ENCODE data around the gene SNTA1. TPM values are rescaled to one million over a fixed set of nuclear protein-coding genes. Genes with fewer than 3 reads are reported as not detected.

SNTA1 gene
- total RNA-seq, 4 donors from 2014 or later, result 198 to 320 (median 219) TPM

- DNase-seq, result no peak
- Histone ChIP-seq H3K36me3 (no peaks in the 10 kb centered on the region), H3K27me3 (no peaks in the 10 kb centered on the region), H3K4me1 (peaks cover 23 to 28% of the 10 kb centered on the region in 2 donors), H3K9me3 (no peaks in the 10 kb centered on the region), H3K4me3 (no peak overlapping the region), H3K27ac (no peak overlapping the region)
- ATAC-seq, result no peak
- TF ChIP-seq CTCF (IDR thresholded peaks at IDR 0.05 in 4 of 5, conservative IDR thresholded peaks at IDR 0.05 in 1 of 5), result no peak
- no peak for TF ChIP-seq POLR2A (IDR thresholded peaks at IDR 0.05)
- intact Hi-C loops (cut with DNase I; ENCODE audit: low total_unique reads), result loop anchor here (1.0 to 2.0 kb wide), 2 partner anchors 30 to 43 kb away; no protein-coding TSS in a partner anchor
- in situ Hi-C loops (cut with MboI; ENCODE audit: low sequenced_read_pairs in 4 of 4), result no loop called here
Observed at GRCh38 chr20:33445881-33446625, 2.5 kb upstream of the SNTA1 start.

GRCh38 chr20:33444797-33445560 lies 1.4 kb upstream of the SNTA1 start:
- Histone ChIP-seq H3K4me1 (peaks cover 28 to 33% of the 10 kb centered on the region in 2 donors), H3K27me3 (no peaks in the 10 kb centered on the region), H3K9me3 (no peaks in the 10 kb centered on the region), H3K36me3 (no peaks in the 10 kb centered on the region), H3K4me3 (peak overlapping the region; percentile 71 to 98 (median 78)), H3K27ac (peak overlapping the region; percentile 97 to 98 (median 98))
- intact Hi-C loops (cut with DNase I; ENCODE audit: low total_unique reads) (loop anchor here (1.0 to 2.0 kb wide), 3 partner anchors 29 to 44 kb away; partner anchors contain the start of gene CDK5RAP1), in situ Hi-C loops (cut with MboI; ENCODE audit: low sequenced_read_pairs in 4 of 4) (no loop called here)
- peak; percentile 52 to 55 for ATAC-seq
- peak; percentile 32 to 72 for DNase-seq
- TF ChIP-seq POLR2A (IDR thresholded peaks at IDR 0.05) (no peak), CTCF (IDR thresholded peaks at IDR 0.05 in 4 of 5, conservative IDR thresholded peaks at IDR 0.05 in 1 of 5) (peak; percentile 31 to 64 (median 50))

GRCh38 chr20:33443006-33443511 lies 504 bp downstream of the SNTA1 start:
- TF ChIP-seq CTCF (IDR thresholded peaks at IDR 0.05 in 4 of 5, conservative IDR thresholded peaks at IDR 0.05 in 1 of 5) (no peak), POLR2A (IDR thresholded peaks at IDR 0.05) (no peak)
- H3K27me3 ChIP-seq, result no peaks in the 10 kb centered on the region
- peak overlapping the region; percentile 71 to 98 (median 78) for H3K4me3 ChIP-seq
- no peaks in the 10 kb centered on the region for H3K36me3 ChIP-seq
- H3K9me3 ChIP-seq, result no peaks in the 10 kb centered on the region
- in situ Hi-C loops (cut with MboI; ENCODE audit: low sequenced_read_pairs in 4 of 4) (no loop called here), intact Hi-C loops (cut with DNase I; ENCODE audit: low total_unique reads) (no loop called here)
- ATAC-seq (peak; percentile 23 to 31), DNase-seq (peak in 1 of 2 donors; percentile 45)
- peak overlapping the region; percentile 97 to 98 (median 98) for H3K27ac ChIP-seq
- H3K4me1 ChIP-seq, result peaks cover 34 to 47% of the 10 kb centered on the region in 2 donors

GRCh38 chr20:33442136-33443005 lies 1.2 kb downstream of the SNTA1 start:
- TF ChIP-seq CTCF (IDR thresholded peaks at IDR 0.05 in 4 of 5, conservative IDR thresholded peaks at IDR 0.05 in 1 of 5) (no peak), POLR2A (IDR thresholded peaks at IDR 0.05) (peak in 1 of 2 donors; percentile 53)
- Histone ChIP-seq H3K4me3 (peak overlapping the region; percentile 71 to 98 (median 78)), H3K27ac (peak overlapping the region; percentile 97 to 98 (median 98)), H3K9me3 (no peaks in the 10 kb centered on the region), H3K4me1 (peaks cover 37 to 51% of the 10 kb centered on the region in 2 donors), H3K27me3 (no peaks in the 10 kb centered on the region), H3K36me3 (no peaks in the 10 kb centered on the region)
- peak; percentile 10 for ATAC-seq
- intact Hi-C loops (cut with DNase I; ENCODE audit: low total_unique reads), result no loop called here
- peak in 1 of 2 donors; percentile 43 for DNase-seq
- in situ Hi-C loops (cut with MboI; ENCODE audit: low sequenced_read_pairs in 4 of 4), result no loop called here
